HepG2 (cell line): ENCODE measurements around the gene MSMP. TPM values are rescaled to one million over a fixed set of nuclear protein-coding genes. Genes with fewer than 3 reads are reported as not detected.

Experiments used
- ARID4A ChIP-seq: sonication (generic); formaldehyde crosslinking; IDR thresholded peaks from 2 replicates; pipeline ENCODE4 v1.5.0; 2020; ENCODE audit warnings: mild to moderate bottlenecking, missing genetic modification reagents, borderline replicate concordance
- RELA ChIP-seq: sonication (generic); formaldehyde crosslinking; IDR thresholded peaks from 2 replicates; pipeline ENCODE4 v1.4.0; 2020; ENCODE audit warnings: missing genetic modification reagents
- ZNF761 ChIP-seq: sonication (generic); formaldehyde crosslinking; conservative IDR thresholded peaks from 2 replicates; pipeline ENCODE4 v1.4.0; 2020; ENCODE audit warnings: mild to moderate bottlenecking, missing genetic modification reagents
- polyA plus RNA-seq, 8 experiments: library from polyadenylated mRNA; depleted of rRNA in 3 of 8; stranded (reverse) in 7 of 8; unstranded in 1 of 8; fragments of >200 nt; fragmentation: Illumina TruSeq in 4 of 8; extraction: Trizol in 4 of 8; gene quantifications; 2 replicates each; pipeline versions ENCODE4 v1.2.1 to v1.2.3, GENCODE V29; 2011 to 2016; ENCODE audit warnings: low read depth in 4 of 8, missing spikeins in 1 of 8, mixed read lengths in 1 of 8; ENCODE audit not compliant: insufficient read depth in 1 of 8
- total RNA-seq, 5 experiments: library from RNA; depleted of rRNA; stranded (reverse); fragments of >200 nt; fragmentation: Illumina TruSeq; extraction: Trizol; gene quantifications; 2 replicates each; pipeline ENCODE4 v1.2.3, GENCODE V29; 2016; ENCODE audit warnings: low read depth in 1 of 5
- TF ChIP-seq, protein P1 (sequence below): IDR thresholded peaks from 2 replicates; pipeline ENCODE4 v1.6.1; 2016
- TF ChIP-seq, protein P2 (sequence below): sonication (generic); formaldehyde crosslinking; IDR thresholded peaks from 2 replicates; pipeline ENCODE4 v1.5.0; 2020; ENCODE audit warnings: mild to moderate bottlenecking, missing genetic modification reagents

The MSMP gene
- total and polyA plus RNA-seq, 2 of the 13 experiments (the other 11 are each of a cell fraction or from before 2014, with no cell fraction given), result 0.24 to 0.46 TPM

DNA sequence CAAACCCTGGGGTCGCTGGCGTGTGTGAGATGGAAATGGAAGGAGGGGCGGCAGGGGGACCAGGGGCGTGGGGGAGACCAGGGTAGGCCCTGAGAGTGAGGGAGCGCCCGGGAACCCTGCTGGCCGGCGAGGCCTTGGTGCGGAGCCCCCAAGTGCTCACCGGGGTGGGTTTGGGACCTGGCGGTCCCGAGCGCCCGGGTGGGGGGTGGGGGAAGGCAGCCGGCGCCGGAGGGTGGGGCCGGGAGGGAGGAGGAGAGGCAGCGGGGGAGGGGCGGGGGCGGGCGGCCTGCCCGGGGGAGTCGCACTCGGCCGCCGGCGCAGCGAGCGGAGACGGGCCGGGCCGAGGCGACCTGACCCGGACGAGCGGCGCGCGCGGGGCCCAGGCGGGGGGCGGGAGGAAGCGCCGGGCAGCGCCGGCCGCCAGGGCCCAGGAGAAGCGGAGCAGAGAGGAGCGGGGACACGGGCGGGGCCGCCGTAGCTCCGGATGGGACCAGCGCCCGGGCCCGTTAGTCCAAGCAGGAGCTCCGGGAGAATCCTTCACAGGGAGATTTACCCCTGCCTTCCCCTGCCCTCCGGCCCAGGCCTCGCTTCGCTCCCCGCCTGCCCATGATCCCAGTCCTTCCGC, 37.3 kb upstream of the MSMP start, which contains the start of gene NPR2 (continued):
- TF ChIP-seq, protein P1, sequence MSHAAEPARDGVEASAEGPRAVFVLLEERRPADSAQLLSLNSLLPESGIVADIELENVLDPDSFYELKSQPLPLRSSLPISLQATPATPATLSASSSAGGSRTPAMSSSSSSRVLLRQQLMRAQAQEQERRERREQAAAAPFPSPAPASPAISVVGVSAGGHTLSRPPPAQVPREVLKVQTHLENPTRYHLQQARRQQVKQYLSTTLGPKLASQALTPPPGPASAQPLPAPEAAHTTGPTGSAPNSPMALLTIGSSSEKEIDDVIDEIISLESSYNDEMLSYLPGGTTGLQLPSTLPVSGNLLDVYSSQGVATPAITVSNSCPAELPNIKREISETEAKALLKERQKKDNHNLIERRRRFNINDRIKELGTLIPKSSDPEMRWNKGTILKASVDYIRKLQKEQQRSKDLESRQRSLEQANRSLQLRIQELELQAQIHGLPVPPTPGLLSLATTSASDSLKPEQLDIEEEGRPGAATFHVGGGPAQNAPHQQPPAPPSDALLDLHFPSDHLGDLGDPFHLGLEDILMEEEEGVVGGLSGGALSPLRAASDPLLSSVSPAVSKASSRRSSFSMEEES (CRISPR knock-in tag), result no peak
- TF ChIP-seq RELA (no peak), ZNF761 (CRISPR knock-in tag) (no peak), ARID4A (CRISPR knock-in tag) (no peak)
- TF ChIP-seq, protein P2, sequence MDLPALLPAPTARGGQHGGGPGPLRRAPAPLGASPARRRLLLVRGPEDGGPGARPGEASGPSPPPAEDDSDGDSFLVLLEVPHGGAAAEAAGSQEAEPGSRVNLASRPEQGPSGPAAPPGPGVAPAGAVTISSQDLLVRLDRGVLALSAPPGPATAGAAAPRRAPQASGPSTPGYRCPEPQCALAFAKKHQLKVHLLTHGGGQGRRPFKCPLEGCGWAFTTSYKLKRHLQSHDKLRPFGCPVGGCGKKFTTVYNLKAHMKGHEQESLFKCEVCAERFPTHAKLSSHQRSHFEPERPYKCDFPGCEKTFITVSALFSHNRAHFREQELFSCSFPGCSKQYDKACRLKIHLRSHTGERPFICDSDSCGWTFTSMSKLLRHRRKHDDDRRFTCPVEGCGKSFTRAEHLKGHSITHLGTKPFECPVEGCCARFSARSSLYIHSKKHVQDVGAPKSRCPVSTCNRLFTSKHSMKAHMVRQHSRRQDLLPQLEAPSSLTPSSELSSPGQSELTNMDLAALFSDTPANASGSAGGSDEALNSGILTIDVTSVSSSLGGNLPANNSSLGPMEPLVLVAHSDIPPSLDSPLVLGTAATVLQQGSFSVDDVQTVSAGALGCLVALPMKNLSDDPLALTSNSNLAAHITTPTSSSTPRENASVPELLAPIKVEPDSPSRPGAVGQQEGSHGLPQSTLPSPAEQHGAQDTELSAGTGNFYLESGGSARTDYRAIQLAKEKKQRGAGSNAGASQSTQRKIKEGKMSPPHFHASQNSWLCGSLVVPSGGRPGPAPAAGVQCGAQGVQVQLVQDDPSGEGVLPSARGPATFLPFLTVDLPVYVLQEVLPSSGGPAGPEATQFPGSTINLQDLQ (CRISPR knock-in tag), result no peak
